WTC11 (cell line): ENCODE measurements around the gene IL2RG. TPM values are rescaled to one million over a fixed set of nuclear protein-coding genes. Genes with fewer than 3 reads are reported as not detected.

Experiments used
- ATAC-seq: fragments of 200-7000 bp; cut with Tn5 transposase; 2 replicates; pipeline ENCODE4 v1.10.0; 2021; ENCODE audit warnings: mild to moderate bottlenecking, moderate library complexity
- Bru-seq: library from RNA; stranded (reverse); fragments of 400-500 nt; gene quantifications from one replicate; lab custom pipeline; 2021; lab: Mats Ljungman, UMichigan
- CTCF ChIA-PET: fragments of 300-600 bp; sonication (Branson Sonifier 250); formaldehyde crosslinking; loops from one replicate; lab custom pipeline; 2021; ENCODE audit warnings: antibody characterized with exemption; lab: Charles Lee
- POLR2A ChIA-PET: fragments of 350-600 bp; sonication (Branson Sonifier 250); formaldehyde crosslinking; loops from one replicate; lab custom pipeline; 2021; ENCODE audit warnings: antibody characterized with exemption; lab: Charles Lee
- DNase-seq: peaks from one replicate; pipeline ENCODE4 v3.0.0; 2021; ENCODE audit warnings: low spot score
- H3K27ac Mint-ChIP-seq: 2 replicates; pipeline ENCODE4 v1.8.0; 2021; ENCODE audit warnings: mixed read lengths
- H3K27me3 Mint-ChIP-seq: 2 replicates; pipeline ENCODE4 v1.8.0; 2021; ENCODE audit warnings: low read depth, mild to moderate bottlenecking, moderate library complexity, mixed read lengths
- H3K36me3 Mint-ChIP-seq: 2 replicates; pipeline ENCODE4 v1.8.0; 2021; ENCODE audit warnings: mixed read lengths
- H3K4me1 Mint-ChIP-seq: 2 replicates; pipeline ENCODE4 v1.8.0; 2022; ENCODE audit warnings: mixed read lengths
- H3K4me3 Mint-ChIP-seq: 2 replicates; pipeline ENCODE4 v1.8.0; 2021; ENCODE audit warnings: mild to moderate bottlenecking, moderate library complexity, mixed read lengths
- H3K9me3 Mint-ChIP-seq: 2 replicates; pipeline ENCODE4 v1.8.0; 2021; ENCODE audit warnings: mixed read lengths
- CBFB ChIP-seq: sonication (generic); formaldehyde crosslinking; IDR thresholded peaks from 2 replicates; pipeline ENCODE4 v1.8.1; 2022; ENCODE audit warnings: mild to moderate bottlenecking, low read depth, missing genetic modification reagents
- E2F4 ChIP-seq: sonication (generic); formaldehyde crosslinking; IDR thresholded peaks from 2 replicates; pipeline ENCODE4 v1.8.1; 2022; ENCODE audit warnings: low read depth, mild to moderate bottlenecking, moderate library complexity, missing genetic modification reagents, borderline replicate concordance
- EMX1 ChIP-seq: fragments of 250-450 bp; sonication (Bioruptor Pico); IDR thresholded peaks from 2 replicates; pipeline ENCODE4 v1.8.0; 2021; ENCODE audit warnings: mild to moderate bottlenecking
- ESRRA ChIP-seq: sonication (generic); formaldehyde crosslinking; IDR thresholded peaks from 2 replicates; pipeline ENCODE4 v1.8.1; 2022; ENCODE audit warnings: mild to moderate bottlenecking, missing genetic modification reagents, borderline replicate concordance
- FOXJ3 ChIP-seq: sonication (generic); formaldehyde crosslinking; IDR thresholded peaks from 2 replicates; pipeline ENCODE4 v1.9.0; 2021; ENCODE audit warnings: missing genetic modification reagents, mild to moderate bottlenecking, borderline replicate concordance
- HMGA2 ChIP-seq: fragments of 250-450 bp; sonication (Bioruptor Pico); IDR thresholded peaks from 2 replicates; pipeline ENCODE4 v1.4.0; 2021; ENCODE audit warnings: mild to moderate bottlenecking, moderate library complexity
- JUN ChIP-seq: sonication (generic); formaldehyde crosslinking; IDR thresholded peaks from 2 replicates; pipeline ENCODE4 v1.8.0; 2023; ENCODE audit warnings: mild to moderate bottlenecking, missing genetic modification reagents
- MYBL2 ChIP-seq: sonication (generic); formaldehyde crosslinking; IDR thresholded peaks from 2 replicates; pipeline ENCODE4 v1.8.1; 2023; ENCODE audit warnings: mild to moderate bottlenecking, moderate library complexity, missing genetic modification reagents
- NFYB ChIP-seq: sonication (generic); formaldehyde crosslinking; conservative IDR thresholded peaks from 2 replicates; pipeline ENCODE4 v1.8.0; 2022; ENCODE audit warnings: low read depth, missing genetic modification reagents
- RORB ChIP-seq: fragments of 250-450 bp; sonication (Bioruptor Pico); IDR thresholded peaks from 2 replicates; pipeline ENCODE4 v1.9.0; 2021; ENCODE audit warnings: mild to moderate bottlenecking
- SMAD3 ChIP-seq: sonication (generic); formaldehyde crosslinking; IDR thresholded peaks from 2 replicates; pipeline ENCODE4 v1.8.0; 2022; ENCODE audit warnings: missing genetic modification reagents, mild to moderate bottlenecking, borderline replicate concordance
- ZBTB21 ChIP-seq: sonication (generic); formaldehyde crosslinking; IDR thresholded peaks from 2 replicates; pipeline ENCODE4 v1.8.1; 2023; ENCODE audit warnings: mild to moderate bottlenecking, missing genetic modification reagents, borderline replicate concordance
- ZNF138 ChIP-seq: sonication (generic); formaldehyde crosslinking; conservative IDR thresholded peaks from 2 replicates; pipeline ENCODE4 v1.8.1; 2022; ENCODE audit warnings: mild to moderate bottlenecking, moderate library complexity, missing genetic modification reagents
- long read RNA-seq, 3 experiments: library from RNA in 1 of 3; library from capped mRNA in 1 of 3; library from polyadenylated mRNA in 1 of 3; unstranded in 2 of 3; stranded (forward) in 1 of 3; transcript quantifications; one replicate each; pipeline ENCODE4 v2.0.0, GENCODE V29; 2021
- total RNA-seq: library from RNA; stranded (reverse); gene quantifications from 3 replicates; pipeline ENCODE4 v1.2.3, GENCODE V29; 2021
- TF ChIP-seq, protein P1 (sequence below): sonication (generic); formaldehyde crosslinking; IDR thresholded peaks from 2 replicates; pipeline ENCODE4 v1.8.0; 2023; ENCODE audit warnings: missing genetic modification reagents, mild to moderate bottlenecking, borderline replicate concordance
- TF ChIP-seq, protein P2 (sequence below): sonication (generic); formaldehyde crosslinking; IDR thresholded peaks from 2 replicates; pipeline ENCODE4 v1.8.1; 2023; ENCODE audit warnings: mild to moderate bottlenecking, missing genetic modification reagents, borderline replicate concordance
- TF ChIP-seq, protein P3 (sequence below): sonication (generic); formaldehyde crosslinking; IDR thresholded peaks from 2 replicates; pipeline ENCODE4 v1.8.1; 2022; ENCODE audit warnings: mild to moderate bottlenecking, moderate library complexity, missing genetic modification reagents
- TF ChIP-seq, protein P4 (sequence below): fragments of 250-450 bp; sonication (Bioruptor Pico); IDR thresholded peaks from 2 replicates; pipeline ENCODE4 v1.9.0; 2021; ENCODE audit warnings: mild to moderate bottlenecking

IL2RG gene
- total RNA-seq: 0.37 to 1.2 TPM (median 0.94 TPM) in 3 replicates
- Bru-seq, nascent RNA: not detected
- long read RNA-seq, experiment 1: 0 reads
- long read RNA-seq, experiment 2: 0 reads
- long read RNA-seq, experiment 3: 0 reads

- ChIA-PET CTCF (interaction anchor here (1.1 kb wide), 1 partner anchor 9 kb away, joined by 4 read pairs; no protein-coding TSS in a partner anchor), POLR2A (no interaction called here)
- TF ChIP-seq RORB (CRISPR knock-in tag) (no peak), E2F4 (CRISPR knock-in tag) (no peak), JUN (CRISPR knock-in tag) (no peak), ZBTB21 (CRISPR knock-in tag) (no peak), FOXJ3 (CRISPR knock-in tag) (no peak), MYBL2 (no peak), CBFB (no peak)
- TF ChIP-seq, protein P1, sequence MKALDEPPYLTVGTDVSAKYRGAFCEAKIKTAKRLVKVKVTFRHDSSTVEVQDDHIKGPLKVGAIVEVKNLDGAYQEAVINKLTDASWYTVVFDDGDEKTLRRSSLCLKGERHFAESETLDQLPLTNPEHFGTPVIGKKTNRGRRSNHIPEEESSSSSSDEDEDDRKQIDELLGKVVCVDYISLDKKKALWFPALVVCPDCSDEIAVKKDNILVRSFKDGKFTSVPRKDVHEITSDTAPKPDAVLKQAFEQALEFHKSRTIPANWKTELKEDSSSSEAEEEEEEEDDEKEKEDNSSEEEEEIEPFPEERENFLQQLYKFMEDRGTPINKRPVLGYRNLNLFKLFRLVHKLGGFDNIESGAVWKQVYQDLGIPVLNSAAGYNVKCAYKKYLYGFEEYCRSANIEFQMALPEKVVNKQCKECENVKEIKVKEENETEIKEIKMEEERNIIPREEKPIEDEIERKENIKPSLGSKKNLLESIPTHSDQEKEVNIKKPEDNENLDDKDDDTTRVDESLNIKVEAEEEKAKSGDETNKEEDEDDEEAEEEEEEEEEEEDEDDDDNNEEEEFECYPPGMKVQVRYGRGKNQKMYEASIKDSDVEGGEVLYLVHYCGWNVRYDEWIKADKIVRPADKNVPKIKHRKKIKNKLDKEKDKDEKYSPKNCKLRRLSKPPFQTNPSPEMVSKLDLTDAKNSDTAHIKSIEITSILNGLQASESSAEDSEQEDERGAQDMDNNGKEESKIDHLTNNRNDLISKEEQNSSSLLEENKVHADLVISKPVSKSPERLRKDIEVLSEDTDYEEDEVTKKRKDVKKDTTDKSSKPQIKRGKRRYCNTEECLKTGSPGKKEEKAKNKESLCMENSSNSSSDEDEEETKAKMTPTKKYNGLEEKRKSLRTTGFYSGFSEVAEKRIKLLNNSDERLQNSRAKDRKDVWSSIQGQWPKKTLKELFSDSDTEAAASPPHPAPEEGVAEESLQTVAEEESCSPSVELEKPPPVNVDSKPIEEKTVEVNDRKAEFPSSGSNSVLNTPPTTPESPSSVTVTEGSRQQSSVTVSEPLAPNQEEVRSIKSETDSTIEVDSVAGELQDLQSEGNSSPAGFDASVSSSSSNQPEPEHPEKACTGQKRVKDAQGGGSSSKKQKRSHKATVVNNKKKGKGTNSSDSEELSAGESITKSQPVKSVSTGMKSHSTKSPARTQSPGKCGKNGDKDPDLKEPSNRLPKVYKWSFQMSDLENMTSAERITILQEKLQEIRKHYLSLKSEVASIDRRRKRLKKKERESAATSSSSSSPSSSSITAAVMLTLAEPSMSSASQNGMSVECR (CRISPR knock-in tag): no peak
- TF ChIP-seq, protein P2, sequence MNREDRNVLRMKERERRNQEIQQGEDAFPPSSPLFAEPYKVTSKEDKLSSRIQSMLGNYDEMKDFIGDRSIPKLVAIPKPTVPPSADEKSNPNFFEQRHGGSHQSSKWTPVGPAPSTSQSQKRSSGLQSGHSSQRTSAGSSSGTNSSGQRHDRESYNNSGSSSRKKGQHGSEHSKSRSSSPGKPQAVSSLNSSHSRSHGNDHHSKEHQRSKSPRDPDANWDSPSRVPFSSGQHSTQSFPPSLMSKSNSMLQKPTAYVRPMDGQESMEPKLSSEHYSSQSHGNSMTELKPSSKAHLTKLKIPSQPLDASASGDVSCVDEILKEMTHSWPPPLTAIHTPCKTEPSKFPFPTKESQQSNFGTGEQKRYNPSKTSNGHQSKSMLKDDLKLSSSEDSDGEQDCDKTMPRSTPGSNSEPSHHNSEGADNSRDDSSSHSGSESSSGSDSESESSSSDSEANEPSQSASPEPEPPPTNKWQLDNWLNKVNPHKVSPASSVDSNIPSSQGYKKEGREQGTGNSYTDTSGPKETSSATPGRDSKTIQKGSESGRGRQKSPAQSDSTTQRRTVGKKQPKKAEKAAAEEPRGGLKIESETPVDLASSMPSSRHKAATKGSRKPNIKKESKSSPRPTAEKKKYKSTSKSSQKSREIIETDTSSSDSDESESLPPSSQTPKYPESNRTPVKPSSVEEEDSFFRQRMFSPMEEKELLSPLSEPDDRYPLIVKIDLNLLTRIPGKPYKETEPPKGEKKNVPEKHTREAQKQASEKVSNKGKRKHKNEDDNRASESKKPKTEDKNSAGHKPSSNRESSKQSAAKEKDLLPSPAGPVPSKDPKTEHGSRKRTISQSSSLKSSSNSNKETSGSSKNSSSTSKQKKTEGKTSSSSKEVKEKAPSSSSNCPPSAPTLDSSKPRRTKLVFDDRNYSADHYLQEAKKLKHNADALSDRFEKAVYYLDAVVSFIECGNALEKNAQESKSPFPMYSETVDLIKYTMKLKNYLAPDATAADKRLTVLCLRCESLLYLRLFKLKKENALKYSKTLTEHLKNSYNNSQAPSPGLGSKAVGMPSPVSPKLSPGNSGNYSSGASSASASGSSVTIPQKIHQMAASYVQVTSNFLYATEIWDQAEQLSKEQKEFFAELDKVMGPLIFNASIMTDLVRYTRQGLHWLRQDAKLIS (CRISPR knock-in tag): no peak
- Mint-ChIP-seq H3K36me3 (no peaks in the 10 kb centered on the region), H3K4me3 (no peak within 1 kb of the TSS), H3K9me3 (no peaks in the 10 kb centered on the region), H3K4me1 (peaks cover 23% of the 10 kb centered on the region), H3K27me3 (peaks cover 71% of the 10 kb centered on the region), H3K27ac (no peak within 1 kb of the TSS)
- DNase-seq (no peak), ATAC-seq (no peak)
These were observed at the start of gene IL2RG for GRCh38 chrX:71111141-71111843. Gene IL2RG (minus strand): TSS chrX:71111577. CDS start chrX:71111539, 38 bp downstream.

GRCh38 chrX:71160475-71160874, 49.1 kb upstream of the IL2RG start:
- DNase-seq: no peak
- no peak overlapping the region for H3K27ac Mint-ChIP-seq
- H3K27me3 Mint-ChIP-seq: no peaks in the 10 kb centered on the region
- peaks cover 6% of the 10 kb centered on the region for H3K4me1 Mint-ChIP-seq
- no peaks in the 10 kb centered on the region for H3K36me3 Mint-ChIP-seq
- POLR2A ChIA-PET: no interaction called here
- H3K4me3 Mint-ChIP-seq: no peak overlapping the region
- no peaks in the 10 kb centered on the region for H3K9me3 Mint-ChIP-seq
- CTCF ChIA-PET: no interaction called here
- no peak for ATAC-seq
- TF ChIP-seq EMX1 (no peak), ZNF138 (CRISPR knock-in tag) (no peak), NFYB (CRISPR knock-in tag) (no peak), SMAD3 (no peak), ESRRA (no peak), HMGA2 (CRISPR knock-in tag) (no peak)
- TF ChIP-seq, protein P3, sequence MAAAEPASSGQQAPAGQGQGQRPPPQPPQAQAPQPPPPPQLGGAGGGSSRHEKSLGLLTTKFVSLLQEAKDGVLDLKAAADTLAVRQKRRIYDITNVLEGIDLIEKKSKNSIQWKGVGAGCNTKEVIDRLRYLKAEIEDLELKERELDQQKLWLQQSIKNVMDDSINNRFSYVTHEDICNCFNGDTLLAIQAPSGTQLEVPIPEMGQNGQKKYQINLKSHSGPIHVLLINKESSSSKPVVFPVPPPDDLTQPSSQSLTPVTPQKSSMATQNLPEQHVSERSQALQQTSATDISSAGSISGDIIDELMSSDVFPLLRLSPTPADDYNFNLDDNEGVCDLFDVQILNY (CRISPR knock-in tag): no peak
- TF ChIP-seq, protein P4, sequence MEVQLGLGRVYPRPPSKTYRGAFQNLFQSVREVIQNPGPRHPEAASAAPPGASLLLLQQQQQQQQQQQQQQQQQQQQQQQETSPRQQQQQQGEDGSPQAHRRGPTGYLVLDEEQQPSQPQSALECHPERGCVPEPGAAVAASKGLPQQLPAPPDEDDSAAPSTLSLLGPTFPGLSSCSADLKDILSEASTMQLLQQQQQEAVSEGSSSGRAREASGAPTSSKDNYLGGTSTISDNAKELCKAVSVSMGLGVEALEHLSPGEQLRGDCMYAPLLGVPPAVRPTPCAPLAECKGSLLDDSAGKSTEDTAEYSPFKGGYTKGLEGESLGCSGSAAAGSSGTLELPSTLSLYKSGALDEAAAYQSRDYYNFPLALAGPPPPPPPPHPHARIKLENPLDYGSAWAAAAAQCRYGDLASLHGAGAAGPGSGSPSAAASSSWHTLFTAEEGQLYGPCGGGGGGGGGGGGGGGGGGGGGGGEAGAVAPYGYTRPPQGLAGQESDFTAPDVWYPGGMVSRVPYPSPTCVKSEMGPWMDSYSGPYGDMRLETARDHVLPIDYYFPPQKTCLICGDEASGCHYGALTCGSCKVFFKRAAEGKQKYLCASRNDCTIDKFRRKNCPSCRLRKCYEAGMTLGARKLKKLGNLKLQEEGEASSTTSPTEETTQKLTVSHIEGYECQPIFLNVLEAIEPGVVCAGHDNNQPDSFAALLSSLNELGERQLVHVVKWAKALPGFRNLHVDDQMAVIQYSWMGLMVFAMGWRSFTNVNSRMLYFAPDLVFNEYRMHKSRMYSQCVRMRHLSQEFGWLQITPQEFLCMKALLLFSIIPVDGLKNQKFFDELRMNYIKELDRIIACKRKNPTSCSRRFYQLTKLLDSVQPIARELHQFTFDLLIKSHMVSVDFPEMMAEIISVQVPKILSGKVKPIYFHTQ (CRISPR knock-in tag): no peak
